HG03064 (cell line): ENCODE measurements around the gene HSP90AA1.
"Not testable (repeated sequence)": the region's sequence is repeated elsewhere in the genome, so short reads cannot be mapped to it uniquely, and the experiment has no call there.

Experiments used
- ATAC-seq: cut with Tn5 transposase; IDR thresholded peaks from one replicate; pipeline ENCODE4 v1.9.1; 2021; ENCODE audit warnings: low read depth; ENCODE audit not compliant: unreplicated experiment

HSP90AA1 gene

DNA sequence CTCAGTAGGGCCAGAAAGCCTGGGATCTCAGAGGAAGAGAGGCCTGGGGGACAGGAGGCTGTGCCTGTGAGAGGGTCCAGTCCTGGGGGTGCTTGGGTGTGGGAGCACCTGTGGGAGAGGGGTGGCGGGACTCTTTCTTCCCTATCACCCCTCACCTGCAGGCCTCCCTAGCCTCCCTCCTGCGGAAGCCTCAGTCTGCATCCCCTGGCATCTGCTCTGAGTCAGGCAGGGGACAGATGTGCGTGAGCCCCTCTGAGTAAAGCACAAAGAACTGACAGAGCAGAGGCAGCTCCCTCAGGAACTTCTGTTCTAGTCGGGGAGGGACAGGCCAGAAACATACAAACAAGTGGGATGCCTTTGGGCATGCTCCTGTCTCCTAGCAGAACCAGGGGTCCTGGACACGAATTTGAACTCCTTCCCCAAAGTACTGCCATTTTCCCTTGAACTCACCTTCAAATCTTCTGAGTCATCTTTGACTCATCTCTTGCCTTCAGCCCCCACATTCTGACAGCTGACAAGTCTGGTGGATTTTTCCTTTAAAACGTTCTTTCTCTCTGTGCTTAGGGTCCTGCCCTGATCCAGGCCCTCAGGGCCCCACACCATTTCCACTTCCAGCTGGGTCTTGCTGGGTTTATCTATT is 8.5 kb upstream of the HSP90AA1 start:
- ATAC-seq: no peak

DNA sequence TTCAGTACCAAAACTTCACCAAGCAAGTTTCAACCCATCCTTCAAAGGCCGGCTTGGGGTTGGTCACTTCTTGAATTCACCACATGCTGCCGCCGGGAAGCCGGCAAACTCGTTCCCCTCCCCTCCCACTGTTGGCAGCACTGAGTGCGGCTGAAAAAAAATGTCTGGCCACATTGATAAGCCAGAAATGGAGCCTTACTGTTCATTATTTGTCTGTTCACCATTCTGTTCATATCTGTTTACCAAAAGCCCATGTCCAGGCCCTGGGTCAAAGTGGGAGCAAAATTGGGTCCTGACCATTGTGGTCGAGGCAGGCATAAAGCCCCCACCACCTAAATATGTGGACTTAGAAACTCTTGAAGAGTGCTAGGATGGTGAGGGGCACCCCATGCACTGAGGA is 7.3 kb upstream of the HSP90AA1 start:
- no peak for ATAC-seq

DNA sequence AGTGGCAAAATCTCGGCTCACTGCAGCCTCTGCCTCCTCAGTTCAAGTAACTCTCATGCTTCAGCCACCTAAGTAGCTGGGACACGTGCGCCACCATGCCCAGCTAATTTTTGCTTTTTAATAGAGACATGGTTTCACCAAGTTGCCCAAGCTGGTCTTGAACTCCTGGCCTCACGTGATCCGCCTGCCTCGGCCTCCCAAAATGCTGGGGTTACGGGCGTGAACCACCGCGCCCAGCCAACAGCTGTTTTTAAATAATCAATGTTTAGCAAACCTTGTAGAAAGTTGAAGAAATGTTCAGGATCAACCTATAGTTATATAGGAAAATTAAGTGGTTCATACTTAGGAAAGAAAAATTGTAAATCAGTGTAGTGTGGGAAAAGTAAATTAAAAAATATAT is 6.0 kb upstream of the HSP90AA1 start:
- no peak for ATAC-seq

DNA sequence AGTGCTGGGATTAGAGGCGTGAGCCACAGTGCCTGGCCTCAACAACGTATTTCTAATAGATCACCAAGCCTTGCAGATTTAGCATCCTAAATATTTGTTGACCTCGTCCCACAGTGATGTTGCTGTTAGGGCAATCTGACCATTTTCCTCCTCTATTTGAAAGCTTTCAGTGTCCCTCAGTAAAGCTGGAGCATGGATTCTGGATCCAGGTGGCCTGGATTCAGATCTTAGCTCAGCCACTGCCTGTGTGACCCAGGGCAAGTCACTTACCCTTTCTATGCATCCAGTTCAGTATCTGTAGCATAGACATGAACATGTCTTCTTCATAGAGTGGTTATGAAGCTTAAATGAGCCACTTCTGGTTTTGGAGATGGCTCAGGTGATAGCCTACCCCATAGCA is 3.9 kb upstream of the HSP90AA1 start:
- no peak for ATAC-seq

DNA sequence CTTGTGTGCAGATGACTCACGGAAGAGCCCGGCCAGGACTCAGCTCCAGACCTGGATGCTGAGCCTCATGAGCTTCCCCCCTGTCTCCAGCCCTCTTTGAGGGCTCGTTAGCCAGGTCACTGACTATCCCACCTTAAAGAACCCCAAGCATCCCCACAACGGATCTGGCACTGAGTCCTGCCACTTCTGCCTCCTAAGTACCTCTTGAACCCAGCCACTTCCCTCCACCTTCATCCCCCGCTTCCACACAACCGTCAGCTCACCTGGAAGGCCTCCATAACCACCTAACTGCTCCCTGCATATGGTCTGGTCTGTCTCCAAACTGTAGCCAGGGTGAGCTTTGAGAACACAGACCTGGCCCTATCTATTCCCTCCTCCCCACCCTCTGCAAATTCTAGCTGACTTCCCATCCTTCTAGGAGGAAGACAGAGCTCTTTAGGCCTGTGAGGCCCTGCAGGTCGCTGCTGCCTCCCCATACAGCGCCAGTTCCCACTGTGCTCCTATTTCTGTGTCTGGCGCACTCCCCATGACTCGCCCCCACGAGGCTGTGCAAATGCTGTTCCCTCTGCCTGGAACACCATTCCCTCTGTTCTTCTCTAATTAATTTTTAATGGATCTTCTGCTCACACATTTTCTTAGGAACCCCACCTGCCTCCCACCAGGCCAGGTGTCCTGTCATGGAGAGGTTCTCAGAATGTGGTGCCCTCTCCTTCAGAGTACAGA is 2.9 kb upstream of the HSP90AA1 start:
- ATAC-seq: no peak

DNA sequence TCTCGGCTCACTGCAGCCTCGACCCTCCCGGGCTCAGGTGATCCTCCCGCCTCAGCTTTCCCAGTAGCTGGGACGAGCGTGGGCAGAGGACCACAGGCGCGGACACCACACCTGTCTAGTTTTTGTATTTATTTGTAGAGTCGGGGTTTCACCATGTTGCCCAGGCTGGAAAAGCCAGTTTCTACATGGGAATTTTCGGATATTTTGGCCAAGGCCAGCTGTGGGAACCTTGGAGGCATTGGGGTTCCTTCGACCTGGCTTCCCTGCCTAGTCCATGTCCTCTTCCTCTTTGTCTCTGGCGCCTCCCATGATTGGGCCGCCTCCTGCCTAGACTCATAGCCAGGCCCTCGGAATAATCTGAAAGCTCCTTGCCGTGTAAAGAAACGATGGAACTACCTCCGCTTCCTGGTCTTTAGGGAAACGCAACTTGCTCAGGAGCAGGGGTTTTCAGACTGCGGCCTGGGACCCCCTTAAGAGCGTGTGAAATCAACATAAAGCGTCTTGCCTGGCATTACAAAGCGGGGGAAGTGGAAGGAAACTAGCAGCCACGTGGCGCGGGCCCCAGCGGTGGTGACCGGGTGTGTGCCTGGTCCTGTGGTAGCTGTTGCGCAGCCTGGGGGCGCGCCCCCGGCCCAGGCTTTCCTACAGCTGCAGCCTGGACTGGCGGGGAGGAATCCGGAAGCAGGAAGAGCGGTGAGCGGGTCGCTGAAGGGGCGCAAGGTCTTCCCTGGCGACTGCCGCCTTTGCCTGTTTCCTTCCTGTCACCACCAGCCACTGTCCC is 1.4 kb upstream of the HSP90AA1 start:
- ATAC-seq: no peak

DNA sequence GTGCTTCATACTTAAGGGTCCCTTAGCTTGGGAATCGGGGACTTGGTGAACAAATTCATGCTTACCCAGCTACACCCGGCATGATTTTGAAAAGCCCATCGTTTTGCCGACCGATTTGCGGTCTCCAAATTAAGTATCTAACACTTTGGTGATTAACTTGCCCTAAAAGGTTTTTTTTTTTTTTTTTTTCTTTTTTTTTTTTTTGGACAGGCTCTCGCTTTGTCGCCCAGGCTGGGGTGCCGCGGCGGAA is 843 bp upstream of the HSP90AA1 start:
- ATAC-seq: no peak

DNA sequence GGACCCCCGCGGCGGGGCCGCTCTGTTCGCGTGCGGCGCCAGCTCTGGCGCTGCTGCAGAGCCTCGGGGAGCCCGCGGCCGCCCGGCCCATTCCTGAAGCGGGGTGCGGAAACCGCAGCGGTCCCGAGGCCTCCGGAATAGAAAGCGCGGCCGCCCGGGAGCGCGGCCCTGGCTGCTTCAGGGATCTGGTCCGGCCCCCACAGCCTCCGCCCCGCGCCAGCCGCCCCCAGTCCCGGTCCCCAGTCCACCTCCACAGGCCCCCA is 204 bp downstream of the HSP90AA1 start:
- no peak for ATAC-seq

DNA sequence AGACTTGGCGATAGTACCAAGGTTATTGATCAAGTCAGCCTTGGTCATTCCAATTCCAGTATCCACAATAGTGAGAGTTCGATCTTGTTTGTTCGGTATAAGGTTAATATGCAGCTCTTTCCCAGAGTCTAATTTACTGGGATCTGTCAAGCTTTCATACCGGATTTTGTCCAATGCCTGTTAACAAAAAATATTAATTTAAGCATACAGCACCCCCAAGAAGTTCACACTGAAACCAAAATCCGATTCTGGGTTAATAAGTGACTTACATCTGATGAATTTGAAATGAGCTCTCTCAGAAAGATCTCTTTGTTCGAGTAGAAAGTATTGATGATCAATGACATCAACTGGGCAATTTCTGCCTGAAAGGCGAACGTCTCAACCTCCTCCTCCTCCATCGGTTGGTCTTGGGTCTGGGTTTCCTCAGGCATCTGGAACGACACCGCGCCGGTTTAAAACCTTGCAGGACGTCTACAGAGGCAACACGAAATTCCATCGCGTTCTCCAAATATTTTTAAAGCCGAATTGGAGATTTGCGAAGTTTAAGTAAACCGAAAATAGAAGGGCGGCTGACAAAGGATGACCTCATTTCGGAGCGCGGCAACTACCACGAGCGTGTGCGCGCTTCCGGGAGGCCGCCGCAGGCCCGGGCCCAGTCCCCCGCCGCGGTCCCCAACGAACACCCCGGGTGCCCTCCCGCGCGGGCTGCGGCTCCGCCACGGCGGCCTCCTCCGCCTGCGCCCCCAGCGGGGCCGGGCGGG is 716 bp downstream of the HSP90AA1 start:
- ATAC-seq: peak; percentile 28

DNA sequence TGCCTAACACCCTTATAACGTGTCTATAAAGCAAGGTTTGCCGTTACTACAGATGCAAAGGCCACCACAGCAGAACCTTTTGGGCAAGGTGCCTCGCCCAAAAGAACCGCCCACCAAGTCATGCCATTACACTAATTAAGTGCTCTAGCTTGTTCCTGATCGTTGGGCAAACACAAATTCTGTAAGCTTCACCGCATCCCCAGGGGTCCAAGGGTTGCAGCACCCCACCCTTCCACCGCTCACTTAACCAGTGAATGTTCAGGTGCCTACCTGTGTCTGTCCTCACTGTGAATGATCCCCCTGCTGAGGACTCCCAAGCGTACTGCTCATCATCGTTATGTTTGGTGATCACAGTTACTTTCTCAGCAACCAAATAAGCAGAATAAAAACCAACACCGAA is 1.4 kb downstream of the HSP90AA1 start:
- ATAC-seq: no peak

DNA sequence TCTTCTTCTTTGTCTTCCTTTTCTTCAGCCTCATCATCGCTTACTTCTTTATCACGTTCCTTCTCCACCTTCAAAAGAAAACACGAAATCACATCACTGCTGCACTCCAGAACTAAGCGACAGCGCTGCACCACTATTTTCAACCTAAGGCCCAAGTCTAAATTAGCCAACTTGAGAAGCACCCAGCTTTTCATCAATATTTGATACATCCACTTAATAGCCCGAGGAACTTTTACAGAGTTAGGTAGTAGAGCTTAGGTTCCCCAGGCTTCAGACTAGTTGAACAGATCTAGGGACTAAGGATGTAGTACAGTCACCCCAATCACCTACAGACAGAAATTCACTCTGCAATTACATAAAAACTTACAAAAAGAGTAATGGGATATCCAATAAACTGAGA is 1.9 kb downstream of the HSP90AA1 start:
- no peak for ATAC-seq

DNA sequence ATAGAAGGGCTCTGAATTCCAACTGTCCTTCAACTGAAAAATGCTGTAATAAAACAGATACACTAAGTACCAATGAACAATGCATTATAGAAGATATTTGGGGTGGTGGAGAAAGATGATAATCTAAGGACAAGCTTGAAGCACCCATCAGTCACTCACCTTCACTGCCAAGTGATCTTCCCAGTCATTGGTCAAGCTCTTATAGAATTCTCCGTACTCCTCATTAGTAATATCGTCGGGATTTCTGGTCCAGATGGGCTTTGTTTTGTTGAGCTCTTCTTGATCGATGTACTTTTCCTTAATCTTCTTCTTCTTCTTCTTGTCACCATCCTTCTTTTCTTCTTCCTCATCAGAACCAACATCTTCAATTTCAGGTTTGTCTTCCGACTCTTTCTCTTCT is 2.3 kb downstream of the HSP90AA1 start:
- not testable (repeated sequence) for ATAC-seq

DNA sequence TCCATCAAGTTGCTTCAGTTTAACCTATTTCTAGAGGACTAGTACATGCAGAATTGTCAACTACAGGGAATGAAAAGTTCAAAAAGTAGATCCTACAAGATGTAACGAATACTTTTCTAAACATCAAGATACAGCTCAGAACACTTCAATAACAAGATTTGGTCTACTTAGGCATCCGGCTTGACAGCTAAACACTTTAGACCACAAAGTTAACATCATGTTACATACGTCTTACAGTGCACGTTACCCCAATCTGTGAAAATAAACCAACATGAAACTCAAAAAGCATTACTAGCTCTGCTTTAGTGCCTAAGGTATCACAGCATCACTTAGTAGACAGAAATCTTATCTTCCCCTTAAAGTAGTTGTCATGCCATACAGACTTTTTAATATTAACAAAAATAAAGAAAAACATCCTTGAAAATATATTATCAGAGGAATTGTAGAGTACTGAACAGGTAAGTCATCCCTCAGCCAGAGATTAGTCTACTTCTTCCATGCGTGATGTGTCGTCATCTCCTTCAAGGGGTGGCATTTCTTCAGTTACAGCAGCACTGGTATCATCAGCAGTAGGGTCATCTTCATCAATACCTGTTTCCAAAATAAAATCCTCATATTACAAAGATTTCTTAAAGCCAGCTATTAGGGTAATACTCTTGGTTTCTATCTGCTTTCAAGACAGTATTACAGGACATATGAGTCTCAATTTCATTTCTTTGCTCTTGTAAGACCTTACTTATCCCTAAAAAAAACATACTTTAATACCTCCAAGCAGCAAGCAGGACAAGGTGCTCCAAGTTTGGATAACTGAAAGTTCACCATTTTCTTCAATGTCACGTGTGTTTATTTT is 5.4 kb downstream of the HSP90AA1 start:
- ATAC-seq: no peak

DNA sequence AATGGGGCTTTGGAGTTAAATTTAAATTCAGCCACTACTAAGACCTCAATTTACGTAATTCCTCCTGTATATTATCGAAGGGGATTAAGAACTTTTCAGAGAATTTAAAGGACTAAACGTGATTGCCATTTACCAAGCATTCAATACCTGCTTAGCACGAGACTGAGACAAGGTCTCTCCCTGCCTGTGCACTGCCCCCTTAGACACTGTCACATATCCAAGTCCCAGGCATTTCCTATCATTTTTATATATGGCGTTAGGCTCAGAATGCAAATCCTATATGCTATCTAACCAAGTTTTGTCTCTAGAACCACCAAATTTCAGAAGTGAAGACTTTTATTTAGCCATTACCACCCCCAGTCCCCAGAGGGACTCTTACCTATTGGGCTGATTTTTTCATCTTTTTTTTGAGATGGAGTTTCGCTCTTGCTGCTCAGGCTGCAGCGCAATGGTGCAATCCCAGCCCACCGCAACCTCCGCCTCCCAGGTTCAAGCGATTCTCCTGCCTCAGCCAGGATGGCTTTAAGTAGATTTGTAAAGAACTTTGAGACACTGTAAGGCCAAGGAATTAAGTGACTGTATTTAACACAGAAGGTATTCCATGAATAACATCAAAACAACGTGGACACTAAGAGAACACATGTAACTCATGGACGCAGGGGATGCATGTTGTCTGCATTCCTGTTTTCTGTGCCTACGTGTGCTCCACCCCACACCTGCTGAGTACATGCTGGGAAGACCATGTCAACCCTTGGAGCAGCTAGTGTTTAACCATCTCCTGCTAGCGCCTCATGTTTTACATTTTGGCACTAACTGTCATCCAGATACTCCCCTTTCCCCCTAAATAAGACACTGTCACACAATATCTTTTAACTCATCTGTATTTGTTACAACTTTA is 6.4 kb downstream of the HSP90AA1 start:
- no peak for ATAC-seq

DNA sequence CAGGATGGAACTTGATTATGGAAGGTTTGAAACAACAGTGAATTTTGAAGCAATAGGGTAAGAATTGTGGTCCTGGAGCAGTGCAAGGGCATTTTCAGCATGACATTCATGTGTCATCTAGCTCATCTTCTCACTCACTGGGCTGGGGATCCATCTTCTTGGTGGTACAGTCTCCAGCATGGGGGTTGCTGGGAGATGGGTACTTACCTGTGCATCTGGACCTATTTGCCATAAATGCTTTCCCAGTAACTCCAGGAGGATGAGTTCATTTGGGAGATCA is 7.2 kb downstream of the HSP90AA1 start:
- ATAC-seq: no peak

DNA sequence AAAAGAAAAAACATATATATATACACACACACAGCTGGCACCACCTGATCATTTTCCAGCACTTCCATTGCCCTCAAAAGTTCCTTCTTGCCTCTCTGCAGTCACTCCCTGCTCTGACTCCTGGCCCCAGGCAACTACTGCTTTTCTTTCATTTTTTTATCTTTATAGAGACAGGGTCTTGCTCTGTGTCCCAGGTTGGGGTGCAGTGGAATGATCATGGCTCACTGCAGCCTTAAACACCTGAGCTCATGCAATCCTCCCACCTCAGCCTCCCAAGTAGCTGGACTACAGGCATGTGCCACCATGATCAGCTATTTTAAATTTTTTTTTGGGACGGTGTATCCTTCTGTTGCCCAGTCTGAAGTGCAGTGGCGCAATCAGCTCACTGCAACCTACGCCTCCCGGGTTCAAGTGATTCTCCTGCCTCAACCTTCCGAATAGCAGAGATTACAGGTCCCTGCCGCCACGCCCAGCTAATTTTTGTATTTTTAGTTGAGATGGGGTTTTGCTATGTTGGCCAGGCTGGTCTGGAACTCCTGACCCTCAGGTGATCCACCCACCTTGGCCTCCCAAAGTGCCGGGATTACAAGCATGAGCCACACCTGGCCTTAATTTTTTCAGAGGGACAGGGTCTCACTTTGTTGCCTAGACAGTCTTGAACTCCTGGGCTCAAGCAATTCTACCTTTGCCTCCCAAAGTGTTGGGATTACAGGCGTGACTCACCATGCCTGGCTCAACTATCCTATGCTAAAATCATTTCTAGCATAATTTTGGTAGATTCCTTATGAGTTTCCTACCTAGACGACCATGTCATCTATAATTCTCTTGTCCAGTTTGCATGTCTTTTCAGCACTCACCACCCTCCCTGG is 7.8 kb downstream of the HSP90AA1 start:
- no peak for ATAC-seq

DNA sequence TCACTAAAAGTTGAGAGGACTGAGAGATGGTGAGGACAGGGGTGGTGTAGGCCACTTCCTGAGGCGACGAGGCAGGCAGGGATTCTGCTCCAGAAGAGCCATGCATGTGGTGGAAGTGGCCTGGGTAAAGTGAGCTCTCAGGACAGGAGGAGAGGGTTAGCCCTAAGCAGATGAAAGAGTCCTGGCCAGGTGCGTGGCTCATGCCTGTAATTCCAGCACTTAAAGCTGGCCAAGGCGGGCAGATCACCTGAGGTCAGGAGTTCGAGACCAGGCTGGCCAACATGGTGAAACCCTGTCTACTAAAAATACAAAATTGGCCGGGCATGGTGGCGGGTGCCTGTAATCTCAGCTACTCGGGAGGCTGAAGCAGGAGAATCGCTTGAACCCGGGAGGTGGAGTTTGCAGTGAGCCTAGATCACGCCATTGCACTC is 8.5 kb downstream of the HSP90AA1 start:
- ATAC-seq: not testable (repeated sequence)

DNA sequence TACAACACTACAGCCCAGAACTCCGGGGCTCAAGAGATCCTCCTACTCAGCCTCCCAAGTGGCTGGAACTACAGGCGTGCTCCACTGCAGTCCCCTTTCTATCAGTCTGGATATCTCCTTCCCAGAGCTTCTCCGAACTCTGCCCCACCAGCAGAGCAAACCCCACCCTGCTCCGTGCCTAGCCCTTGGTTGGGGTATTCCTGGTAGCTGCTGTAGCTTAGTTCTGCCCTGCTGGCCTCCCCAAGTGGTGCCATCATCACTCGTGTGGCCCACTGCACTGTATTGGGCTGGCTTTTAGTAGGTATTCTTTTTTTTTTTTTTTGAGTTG is 9.5 kb downstream of the HSP90AA1 start:
- no peak for ATAC-seq

DNA sequence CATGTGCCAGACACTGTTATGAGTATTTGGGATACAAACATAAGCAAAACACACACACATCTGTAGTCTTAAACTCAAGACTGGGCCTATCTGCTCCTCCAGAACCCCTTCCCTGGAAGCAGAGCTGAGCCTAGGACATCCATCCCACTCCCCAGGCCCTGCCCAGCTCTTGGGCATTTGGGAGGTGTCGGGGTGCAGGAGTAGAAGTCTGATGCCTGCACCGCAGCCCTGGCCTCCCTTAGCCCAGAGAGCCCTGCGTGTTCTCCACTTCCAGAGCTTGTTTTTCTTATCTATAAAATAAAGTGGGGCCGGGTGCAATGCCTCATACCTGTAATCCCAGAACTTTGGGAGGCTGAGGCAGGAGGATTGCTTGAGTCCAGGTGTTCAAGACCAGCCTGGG is 11.7 kb downstream of the HSP90AA1 start:
- ATAC-seq: no peak
